GM20431 (cell line): ENCODE measurements around the gene CCN2.
"Not testable (repeated sequence)": the region's sequence is repeated elsewhere in the genome, so short reads cannot be mapped to it uniquely, and the experiment has no call there.

Source experiments
- in situ Hi-C: fragments of 300-500 bp; cut with MseI, MboI; formaldehyde crosslinking; loops from one replicate; pipeline ENCODE4 v1.15.0; 2020; ENCODE audit warnings: low sequenced_read_pairs; ENCODE audit not compliant: unreplicated experiment

CCN2 gene

DNA sequence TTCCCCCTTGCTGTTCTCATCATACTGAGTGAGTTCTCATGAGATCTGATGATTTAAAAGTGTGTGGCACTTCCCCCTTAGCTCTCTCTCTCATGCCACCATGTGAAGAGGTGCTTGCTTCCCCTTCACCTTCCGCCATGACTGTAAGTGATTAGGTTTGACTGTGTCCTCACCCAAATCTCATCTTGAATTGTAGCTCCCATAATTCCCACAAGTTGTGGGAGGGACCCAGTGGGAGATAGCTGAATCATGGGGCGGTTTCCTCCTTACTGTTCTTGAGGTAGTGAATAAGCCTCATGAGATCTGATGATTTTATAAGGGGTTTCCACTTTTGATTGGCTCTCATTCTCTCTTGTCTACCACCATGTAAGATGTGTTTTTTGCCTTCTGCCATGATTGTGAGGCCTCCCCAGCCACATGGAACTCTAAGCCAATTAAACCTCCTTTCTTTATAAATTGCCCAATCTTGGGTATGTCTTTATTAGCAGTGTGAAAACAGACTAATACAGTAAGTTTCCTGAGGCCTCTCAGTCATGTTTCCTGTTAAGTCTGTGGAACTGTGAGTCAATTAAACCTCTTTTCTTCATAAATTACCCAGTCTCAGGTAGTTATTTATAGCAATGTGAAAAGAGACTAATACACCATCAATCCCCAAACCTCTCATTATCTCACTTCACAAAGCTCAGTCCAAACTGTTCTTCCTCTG lies 34.9 kb downstream of the CCN2 start:
- in situ Hi-C loops = not testable (repeated sequence)

DNA sequence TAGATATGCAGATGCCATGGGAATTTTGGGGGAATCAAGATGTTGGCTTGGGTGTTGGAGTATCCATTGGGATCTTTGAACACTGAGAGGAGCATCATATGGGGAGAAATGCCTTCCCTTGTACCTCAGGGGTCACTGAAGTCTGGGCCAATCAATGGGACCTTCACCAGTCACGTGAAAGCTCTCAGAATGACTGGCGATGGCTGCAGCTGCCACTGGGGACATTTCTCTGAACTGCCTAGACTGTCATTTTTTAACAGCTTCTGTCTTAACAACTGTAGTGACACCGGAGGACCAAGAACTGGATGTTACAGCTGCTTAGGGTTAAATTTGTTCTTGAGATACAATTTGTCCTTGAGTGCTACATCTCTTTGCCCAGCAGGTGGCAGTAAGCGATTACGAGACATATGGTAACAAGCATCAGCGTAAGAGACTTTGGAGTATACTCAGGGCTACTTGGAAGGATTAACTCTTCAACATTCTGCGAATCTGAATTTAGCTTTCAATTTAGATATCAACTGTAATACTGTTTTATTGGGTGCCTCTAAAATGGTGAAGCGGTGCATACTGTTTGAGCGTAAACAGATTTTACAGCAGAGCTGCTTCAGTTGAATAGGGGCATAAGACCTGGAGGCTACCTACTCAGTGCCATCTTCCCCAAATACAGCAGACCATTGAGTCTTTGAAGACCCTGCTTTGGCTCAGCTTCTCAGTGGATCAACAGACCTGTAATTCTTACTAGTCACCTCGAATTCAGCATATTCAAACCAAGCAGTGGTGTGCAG lies 36.0 kb downstream of the CCN2 start:
- in situ Hi-C loops = no loop called here

DNA sequence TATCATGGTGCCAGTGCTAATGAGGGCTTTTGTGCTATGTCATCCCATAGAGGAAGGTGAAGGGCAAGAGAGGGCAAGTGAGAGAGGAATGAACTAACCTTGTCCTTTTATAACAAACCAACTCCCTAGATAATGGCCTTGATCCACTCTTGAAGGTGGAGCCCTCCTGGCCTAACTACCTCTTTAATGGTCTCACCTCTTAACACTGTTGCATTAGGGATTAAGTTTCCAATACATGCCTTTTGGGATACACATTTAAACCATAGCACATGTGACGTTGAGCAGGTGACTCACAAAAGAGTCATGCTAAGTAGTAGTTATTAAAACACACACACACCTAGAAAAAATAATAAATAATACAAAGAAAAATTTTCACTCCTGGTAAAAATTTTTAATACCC lies 36.9 kb downstream of the CCN2 start:
- in situ Hi-C loops = no loop called here

DNA sequence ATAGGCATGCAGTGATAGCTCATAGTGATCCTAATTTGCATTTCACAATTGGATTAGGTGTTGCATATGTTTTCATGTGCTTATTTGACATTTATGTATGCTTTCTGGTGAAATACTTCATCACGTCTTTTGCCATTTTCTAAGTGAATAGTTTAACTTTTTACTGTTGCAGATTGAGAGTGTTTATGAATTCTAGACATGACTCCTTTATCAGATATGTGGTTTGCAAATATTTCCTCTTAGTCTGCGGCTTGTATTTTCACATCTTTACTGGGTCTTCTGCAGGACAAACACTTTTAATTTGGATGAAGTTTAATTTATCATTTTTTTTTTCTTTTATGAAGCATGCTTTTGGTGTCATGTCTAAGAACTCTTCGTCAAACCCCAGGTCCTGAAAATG lies 39.2 kb downstream of the CCN2 start:
- in situ Hi-C loops = no loop called here

DNA sequence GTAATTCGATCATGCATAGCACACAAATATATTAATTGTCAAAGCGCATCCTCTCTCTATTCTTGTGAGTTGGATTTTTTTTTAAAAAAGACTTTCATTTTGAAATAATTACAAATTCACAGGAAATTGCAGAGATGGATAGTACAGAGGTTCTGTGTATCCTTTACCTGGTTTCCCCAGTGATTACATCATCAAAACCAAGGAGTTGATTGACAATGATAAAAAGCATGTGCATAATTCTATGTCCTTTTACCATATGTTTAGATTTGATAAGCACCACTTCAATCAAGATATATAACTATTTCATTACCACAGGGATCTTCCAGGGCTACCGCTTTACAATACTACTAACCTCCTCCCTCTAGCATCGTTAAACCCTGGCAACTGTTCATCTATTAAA lies 40.2 kb downstream of the CCN2 start:
- in situ Hi-C loops = no loop called here

DNA sequence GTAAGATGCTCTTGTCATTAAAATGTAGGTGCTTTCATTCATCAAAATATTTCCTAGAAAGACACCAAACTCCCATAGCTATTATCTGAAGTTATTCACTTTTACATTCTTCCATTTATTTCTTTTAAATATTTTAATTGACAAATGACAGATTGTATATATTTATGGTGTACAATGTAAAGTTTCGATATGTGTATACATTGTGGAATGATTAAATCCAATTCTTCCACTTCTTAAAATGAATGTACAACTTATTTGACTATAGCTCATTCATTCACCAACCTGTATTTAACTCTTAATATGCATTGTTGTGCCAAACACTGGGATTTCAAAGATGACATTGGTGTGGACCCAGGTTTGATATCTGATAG lies 41.0 kb downstream of the CCN2 start:
- in situ Hi-C loops = no loop called here

DNA sequence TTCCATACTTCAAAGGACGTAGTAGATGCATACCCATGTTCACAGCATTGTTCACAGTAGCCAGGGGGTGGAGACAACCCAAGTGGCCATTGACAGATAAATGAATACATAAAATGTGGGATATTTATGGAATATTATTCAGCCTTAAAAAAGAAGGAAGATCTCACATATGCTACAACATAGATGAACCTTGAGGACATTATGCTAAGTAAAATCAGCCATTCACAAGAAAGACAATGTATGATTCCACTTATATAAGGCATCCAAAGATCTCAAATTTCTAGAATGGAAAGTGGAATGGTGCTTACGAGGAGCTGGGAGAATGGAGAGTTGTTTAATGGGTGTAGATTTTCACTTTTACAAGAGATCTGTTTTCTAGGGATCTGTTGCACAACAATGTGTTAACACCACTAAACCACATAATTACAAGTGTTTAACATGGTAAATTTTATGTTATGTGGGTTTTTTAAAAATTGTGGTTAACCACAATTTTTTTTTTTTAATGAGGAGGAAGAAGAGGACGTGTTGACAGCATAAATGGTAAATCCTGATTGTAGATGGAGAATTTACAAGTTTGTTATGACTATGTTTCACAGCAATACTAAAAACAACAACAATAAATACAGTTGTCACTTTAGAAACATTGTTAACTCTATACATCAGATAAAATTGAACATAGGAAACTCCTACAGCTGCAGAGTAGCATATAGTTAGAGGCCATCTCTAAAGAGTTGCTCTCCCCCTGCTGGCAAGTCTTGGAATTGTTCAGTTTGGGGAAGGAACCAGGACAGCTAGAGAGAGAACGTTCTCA lies 41.6 kb downstream of the CCN2 start:
- in situ Hi-C loops = no loop called here

DNA sequence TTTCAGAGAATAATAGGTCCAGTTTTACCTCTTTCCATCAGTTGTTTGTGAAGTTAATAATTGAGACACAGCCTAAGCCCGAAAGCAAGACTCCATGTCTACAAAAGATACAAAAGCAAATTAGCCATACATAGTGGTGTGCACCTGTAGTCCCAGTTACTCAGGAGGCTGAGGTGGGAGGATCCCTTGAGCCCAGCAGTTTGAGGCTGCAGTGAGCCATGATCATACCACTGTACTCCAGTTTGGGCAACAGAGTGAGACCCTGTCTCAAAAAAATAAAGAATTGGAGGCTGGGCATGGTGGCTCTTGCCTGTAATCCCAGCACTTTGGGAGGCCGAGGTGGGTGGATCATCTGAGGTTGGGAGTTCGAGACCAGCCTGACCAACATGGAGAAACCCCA lies 42.4 kb downstream of the CCN2 start:
- in situ Hi-C loops = not testable (repeated sequence)

DNA sequence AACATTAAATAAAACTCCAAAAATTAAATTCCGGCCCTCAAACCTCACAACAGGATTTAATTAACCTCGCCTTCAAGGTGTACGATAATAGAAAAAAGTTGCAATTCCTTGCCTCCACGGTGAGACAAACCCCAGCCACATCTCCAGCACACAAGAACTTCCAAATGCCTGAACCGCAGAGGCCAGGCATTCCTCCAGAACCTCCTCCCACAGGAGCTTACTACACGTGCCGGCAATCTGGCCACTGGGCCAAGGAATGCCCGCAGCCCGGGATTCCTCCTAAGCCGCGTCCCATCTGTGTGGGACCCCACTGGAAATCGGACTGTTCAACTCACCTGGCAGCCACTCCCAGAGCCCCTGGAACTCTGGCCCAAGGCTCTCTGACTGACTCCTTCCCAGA lies 47.4 kb downstream of the CCN2 start:
- in situ Hi-C loops = not testable (repeated sequence)

DNA sequence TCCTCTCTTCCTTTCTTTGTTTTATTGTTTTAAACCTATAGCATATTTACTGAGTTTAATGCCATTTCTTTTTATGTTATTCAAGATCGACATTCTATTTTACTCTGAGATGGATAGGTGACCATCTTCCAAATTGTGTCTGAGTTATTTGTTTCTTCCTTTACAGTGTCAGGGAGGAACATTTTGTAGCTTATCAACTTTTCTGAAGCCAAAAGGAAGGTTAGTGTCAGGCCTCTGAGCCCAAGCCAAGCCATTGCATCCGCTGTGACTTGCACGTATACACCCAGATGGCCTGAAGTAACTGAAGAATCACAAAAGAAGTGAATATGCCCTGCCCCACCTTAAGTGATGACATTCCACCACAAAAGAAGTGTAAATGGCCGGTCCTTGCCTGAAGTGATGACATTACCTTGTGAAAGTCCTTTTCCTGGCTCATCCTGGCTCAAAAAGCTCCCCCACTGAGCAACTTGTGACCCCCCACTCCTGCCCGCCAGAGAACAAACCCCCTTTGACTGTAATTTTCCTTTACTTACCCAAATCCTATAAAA lies 49.8 kb downstream of the CCN2 start:
- in situ Hi-C loops = not testable (repeated sequence)

DNA sequence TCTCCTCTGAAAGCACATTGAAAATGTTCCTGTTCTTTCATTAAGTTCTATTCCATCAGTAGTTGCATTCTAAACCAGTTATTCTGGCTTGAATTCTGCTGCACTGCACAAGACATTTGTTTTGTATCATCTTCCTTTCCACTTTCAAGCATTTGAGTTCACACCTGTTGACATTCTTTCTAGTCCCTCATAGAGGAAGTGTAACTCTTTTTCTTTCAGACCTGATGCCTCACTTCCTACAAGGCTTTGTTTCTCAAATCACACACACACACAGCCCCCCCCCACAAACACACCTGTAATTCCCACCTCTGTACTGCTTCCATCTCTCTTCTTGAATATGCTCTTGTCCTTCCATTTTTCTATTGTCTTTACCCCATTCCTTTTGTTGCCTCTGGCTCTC lies 50.9 kb downstream of the CCN2 start:
- in situ Hi-C loops = no loop called here

DNA sequence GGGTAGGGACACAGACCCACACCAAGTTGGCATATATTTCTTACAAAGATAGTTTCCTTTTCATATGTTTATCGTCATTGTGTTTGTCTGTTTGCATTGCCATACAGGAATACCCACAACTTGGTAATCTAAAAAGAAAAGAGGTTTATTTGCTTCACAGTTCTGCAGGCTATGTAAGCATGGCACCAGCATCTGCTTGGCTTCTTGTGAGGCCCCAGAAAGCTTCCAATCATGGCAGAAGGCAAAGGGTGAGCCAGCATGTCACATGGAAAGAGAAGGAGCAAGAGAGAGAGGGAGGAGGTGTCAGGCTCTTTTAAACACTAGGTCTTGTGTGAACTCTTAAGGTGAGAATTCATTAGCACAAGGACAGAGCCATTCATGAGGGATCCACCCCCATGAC lies 52.5 kb downstream of the CCN2 start:
- in situ Hi-C loops = no loop called here
